Stimulated activated CD4-positive, alpha-beta T cell treated with anti-CD3 and anti-CD28 coated beads, Interleukin-2, amount 100 ng/mL, for 24 hours (primary cell): ENCODE data around the gene GPR75.
"Not testable (repeated sequence)": the region's sequence is repeated elsewhere in the genome, so short reads cannot be mapped to it uniquely, and the experiment has no call there.

ENCODE experiments used
- DNase-seq, 2 donors: peaks; one replicate each; pipeline ENCODE4 v3.0.0-alpha.2; 2020

The GPR75 gene

GRCh38 chr2:53851052-53851757 is 8.6 kb downstream of the GPR75 start:
- DNase-seq, result not testable (repeated sequence)

- no peak for DNase-seq
These were observed 11.7 kb downstream of the GPR75 start for GRCh38 chr2:53848062-53848461.

- DNase-seq, result no peak
These were observed 16.2 kb downstream of the GPR75 start for GRCh38 chr2:53843595-53843994.

DNA sequence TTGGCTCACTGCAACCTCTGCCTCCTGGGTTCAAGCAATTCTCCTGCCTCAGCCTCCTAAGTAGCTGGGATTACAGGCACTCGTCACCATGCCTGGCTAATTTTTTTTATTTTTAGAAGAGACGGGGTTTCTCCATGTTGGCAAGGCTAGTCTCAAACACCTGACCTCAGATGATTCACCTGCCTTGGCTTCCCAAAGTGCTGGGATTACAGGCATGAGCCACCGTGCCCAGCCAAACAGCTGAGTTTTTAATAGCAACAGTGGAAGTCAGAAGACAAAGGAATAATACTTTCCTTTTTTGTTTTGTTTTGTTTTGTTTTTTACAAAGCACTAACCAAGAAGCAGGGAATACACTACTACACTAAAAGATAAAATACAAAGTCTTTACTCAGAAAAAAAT is 16.9 kb downstream of the GPR75 start:
- DNase-seq, result no peak

DNA sequence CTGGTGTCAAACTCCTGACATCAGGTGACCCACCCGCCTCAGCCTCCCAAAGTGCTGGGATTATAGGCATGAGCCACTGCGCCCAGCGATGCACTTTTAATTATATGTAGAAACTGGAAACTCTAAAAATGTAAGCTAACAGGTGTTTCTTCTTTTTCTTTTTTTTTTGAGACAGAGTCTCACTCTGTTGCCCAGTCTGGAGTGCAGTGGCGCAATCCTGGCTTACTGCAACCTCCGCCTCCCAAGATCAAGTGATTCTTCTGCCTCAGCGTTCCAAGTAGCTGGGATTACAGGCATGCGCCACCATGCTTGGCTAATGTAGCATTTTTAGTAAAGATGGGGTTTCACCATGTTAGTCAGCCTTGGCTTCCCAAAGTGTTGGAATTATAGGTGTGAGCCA is 18.1 kb downstream of the GPR75 start:
- DNase-seq, result not testable (repeated sequence)

DNA sequence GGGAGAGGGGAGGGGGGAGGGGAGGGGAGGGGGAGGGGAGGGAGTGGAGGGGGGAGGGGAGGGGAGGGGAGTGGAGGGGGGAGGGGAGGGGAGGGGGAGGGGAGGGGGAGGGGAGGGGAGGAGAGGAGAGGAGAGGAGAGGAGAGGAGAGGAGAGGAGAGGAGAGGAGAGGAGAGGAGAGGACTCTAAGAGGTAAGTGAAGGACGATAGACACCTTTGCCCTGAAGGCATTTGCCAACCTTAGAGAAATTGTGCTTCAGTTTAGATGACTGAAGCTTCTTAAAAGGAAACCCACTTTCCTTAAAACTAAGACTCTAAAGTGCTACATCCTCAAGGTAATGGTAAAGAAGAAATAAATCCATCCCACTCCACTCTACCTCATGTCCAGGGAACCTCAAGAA is 19.2 kb downstream of the GPR75 start:
- no peak for DNase-seq

GRCh38 chr2:53829980-53830290 is 29.8 kb downstream of the GPR75 start:
- not testable (repeated sequence) for DNase-seq

GRCh38 chr2:53829273-53829979 is 30.3 kb downstream of the GPR75 start:
- no peak for DNase-seq

DNA sequence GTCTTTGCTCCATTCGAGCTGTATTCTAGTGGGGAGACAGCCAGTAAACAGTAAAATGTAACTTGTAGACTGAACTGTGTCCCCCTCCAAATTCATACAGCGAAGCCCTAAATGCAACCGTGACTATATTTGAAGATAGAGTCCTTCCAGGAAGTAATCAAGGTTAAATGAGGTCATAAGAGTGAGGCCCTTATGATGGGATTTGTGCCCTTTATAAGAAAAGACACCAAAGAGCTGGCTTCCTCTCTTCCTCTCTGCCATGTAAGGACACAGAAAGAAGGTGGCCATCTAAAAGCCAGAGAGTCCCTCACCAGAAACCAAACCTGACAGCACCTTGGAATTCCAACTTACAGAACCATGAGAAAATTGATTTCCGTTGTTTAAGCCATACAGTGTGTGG is 31.4 kb downstream of the GPR75 start:
- no peak for DNase-seq

GRCh38 chr2:53827398-53828175 is 32.2 kb downstream of the GPR75 start:
- DNase-seq, result no peak

DNA sequence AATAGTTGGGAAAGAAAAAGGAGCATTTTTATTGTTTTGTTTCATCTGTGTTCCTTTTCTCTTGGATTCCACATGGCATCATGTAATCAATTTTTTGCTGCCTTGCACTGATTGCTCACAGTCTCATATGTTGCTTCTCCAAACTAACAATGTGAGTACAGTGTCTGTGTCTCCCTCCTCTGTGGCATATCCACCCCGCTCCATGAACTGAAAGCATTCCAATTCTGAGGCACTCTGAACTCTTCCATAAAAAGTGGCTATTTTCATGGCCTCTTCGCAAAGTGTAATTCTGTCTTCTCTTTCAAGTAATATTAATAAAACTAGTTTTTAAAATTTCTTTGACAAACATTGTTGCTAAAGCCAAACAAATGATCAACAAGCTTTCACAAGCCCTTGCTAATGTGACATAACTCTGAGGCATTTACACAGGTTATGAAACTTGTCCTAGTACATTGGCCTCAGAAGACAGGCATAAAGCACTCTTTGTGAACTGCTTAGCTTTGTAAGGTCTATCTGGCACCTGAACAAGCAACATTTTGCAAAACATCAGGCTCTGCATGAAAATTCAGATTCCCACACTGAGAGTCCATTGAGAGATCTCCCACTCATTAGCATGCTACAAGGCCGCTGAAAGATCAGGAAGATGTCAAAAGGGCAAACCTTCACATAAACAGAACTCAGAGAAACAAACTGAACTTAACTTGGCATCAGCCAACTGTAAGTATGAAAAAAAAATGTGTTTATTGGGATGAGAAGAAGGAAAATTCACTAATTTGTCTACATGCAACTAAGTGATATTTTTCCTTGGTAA is 33.0 kb downstream of the GPR75 start:
- no peak for DNase-seq

DNA sequence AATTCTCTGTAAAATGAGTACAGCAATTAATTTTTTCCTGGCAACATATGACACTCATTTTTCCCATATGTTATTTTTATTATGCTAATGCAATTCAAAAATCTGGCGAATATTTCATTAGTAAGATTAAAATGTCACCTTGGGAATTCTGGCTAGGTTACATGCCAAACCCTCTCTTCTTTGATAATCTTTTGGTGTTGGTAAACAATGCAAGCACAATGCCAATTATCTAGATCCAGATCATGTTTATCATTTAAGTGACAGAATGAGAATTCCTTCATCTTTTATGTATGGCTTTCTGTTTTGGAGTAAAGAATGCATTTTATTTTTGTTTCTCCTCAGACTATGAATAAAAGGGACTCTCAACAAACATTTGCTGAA is 33.7 kb downstream of the GPR75 start:
- no peak for DNase-seq

- DNase-seq, result peak in 1 of 2 donors; percentile 34
These were observed 36.1 kb downstream of the GPR75 start for GRCh38 chr2:53823639-53824038.

DNA sequence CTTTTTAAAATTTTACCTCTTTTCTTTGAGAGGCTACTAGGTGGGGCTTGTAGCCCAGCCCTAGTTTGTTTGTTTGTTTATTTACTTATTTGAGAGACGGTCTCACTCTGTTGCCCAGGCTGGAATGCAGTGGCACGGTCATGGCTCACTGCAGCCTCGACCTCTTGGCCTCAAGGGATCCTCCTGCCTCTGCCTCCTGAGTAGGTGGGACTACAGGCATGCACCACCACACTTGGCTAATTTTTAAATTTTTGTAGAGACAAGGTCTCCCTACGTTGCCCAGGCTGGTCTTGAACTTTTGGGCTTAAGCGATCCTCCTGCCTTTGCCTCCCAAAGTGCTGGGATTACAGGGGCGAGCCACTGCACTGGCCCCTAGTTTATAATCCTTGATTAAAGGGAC is 38.0 kb downstream of the GPR75 start:
- no peak for DNase-seq

GRCh38 chr2:53820711-53821110 is 39.1 kb downstream of the GPR75 start:
- DNase-seq, result no peak

GRCh38 chr2:53820048-53820447 is 39.7 kb downstream of the GPR75 start:
- DNase-seq, result no peak

GRCh38 chr2:53819634-53820033 is 40.1 kb downstream of the GPR75 start:
- DNase-seq, result no peak

DNA sequence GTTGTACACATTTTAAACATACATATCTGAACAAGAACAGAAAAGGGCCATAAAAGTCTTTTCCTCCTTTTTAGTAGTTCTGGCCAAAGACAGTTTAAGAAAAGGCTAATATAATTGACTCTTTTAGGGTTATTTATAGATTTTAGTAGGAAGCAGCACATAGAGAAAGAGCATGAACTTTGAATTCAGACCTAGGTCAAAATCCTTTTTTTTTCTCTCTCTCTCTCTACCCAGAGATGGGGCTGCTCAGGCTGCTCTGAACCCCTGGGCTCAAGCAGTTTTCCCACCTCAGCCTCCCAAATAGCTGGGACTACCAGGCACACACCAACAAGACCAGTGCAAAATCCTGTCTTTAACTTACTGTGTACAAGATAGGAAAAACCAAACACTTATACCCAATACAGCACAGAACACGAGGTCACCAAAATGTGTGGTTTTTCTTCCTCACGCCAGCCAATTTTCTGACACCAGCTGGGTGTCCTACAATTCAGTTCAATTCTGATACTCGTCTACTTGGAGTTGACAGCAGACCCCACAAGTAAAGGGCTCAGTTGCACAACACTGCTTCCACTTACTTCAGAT is 40.8 kb downstream of the GPR75 start:
- no peak for DNase-seq

DNA sequence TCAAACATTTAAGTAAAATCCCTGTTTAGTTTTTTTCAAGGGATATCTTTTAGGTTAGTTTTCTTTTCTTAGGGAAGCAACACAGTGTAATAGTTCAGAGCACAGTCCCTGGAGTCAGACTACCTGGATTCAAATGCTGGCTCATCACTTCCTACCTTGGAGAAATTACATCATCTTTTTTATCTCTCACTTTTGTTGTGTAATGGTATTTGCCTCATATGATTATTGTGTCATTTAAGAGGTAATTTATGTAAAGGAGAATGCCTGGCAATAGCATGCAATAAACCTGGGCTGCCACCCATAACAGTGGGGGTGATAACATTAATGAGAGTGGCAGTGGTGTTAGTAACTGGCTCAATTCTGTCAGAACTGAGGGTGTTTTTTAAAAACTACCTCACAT is 46.6 kb downstream of the GPR75 start:
- DNase-seq, result no peak

- DNase-seq, result no peak
These were observed 48.2 kb downstream of the GPR75 start for GRCh38 chr2:53811601-53812000.
